GM19438 (cell line): Measurements from ENCODE around the gene SOX8.

ENCODE experiments used
- ATAC-seq: cut with Tn5 transposase; IDR thresholded peaks from one replicate; pipeline ENCODE4 v1.9.1; 2021; ENCODE audit warnings: low read depth; ENCODE audit not compliant: unreplicated experiment

SOX8 gene

DNA sequence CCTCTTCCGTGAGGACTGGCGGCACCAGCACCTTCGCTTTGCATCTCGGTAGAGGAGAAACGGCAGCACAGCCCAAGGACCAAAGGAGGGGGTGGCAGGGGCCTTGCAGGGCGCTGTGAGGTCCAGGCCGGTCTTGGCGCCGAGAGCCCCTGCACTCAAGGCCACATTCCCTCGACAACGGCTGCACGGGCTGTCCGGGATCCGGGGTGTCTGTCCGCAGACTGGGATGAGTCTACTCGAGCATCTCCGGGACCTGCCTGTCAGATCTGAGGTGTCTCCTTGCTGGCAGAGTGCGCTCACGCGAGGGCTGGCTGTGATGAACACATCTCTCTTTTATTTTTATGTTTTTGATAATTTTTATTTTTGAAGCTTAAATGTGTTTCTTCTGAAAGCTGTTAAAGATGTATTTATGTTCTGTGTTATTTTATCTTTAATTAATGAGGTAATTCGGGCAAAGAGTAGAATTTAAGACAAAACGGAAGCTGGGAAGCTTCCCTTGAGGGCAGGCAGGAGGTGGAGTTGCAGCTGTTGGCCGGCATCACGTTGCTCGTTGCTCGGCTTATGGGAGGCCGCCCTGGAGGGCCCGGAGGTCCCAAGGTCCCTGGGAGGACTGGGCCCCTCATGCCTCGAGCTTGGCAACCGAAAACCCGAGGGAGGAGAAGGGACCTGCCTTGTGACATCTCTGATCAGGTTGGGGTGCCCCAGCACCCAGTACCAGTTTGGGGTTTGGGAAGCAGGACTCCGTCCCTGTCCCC, 4.3 kb downstream of the SOX8 start:
- no peak for ATAC-seq

- ATAC-seq = no peak
These were observed 4.8 kb downstream of the SOX8 start for GRCh38 chr16:986411-986810.

DNA sequence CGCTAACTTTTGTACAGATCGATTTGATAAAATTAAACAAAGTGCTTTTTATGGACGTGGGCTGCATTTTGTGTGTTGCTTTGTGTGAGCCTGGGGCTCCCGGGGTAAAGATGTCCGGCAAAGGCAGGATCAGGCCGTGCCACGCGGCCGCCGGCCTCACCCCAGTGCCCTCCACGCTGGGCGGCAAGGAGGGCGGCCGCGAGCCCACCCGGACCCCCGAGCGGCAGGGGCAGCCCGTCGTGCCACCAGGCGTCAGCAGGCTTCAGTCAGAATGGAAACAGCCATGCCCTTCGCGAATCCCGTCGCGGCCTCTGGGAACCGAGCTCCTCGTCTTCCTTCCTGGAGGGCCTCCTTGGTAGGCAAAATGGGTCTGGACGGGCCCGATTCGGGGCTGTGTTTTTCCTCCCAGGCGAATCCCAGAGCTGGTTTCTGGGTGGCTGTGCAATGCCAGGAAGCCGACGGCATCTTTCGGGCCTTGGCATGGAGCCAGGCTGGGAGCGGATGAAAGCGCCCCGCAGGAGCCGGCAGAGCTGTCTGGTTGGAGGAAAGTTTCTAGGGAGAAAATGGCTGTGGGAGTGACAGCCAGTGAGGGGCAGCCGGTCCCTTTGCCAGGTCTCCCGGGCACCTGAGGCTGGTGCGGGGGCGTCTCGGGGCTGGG, 5.5 kb downstream of the SOX8 start:
- no peak for ATAC-seq

- no peak for ATAC-seq
These were observed 6.3 kb downstream of the SOX8 start for GRCh38 chr16:987906-988305.

DNA sequence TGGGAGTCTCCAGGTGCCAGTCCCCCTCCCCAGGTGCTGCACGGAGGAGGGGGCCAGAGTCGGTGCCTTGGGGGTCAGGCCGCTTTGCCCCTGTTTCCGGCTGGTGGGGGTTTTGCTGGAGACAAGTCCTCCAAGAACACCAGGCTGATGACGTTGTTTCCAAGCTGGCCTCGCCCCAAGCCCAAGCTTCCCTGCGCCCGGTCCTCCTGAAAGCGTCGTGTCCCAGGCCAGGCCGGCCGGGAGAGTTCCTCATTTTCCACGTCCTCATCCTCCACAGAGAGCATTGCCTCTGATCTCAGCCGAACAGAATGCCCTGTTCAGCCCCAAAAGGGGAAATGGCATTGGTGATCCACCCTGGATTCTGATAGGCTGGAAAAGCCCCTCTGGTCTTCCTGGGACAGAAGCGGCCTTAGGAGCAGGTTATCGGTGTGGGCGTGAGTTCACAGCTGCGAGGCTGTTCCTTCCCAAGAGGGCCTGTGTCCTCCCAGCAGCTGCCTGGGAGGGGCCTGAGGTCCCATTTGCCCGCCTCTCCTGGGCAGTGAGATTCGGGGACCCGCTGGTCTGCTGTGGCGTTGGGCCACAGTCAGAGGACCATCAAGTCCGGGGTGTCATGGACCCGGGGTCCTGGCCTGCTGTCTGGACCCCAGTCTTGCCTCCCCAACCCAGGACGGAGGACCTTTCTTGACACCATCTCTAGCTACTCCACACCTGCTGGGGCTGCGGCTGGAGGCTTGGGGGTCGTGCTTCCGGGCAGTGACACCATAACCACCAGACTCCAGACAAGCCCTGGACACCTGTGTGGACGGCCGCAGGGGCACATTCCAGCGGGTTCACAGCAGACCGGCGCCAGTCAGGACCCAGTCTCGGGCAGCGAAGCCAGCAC, 7.1 kb downstream of the SOX8 start:
- no peak for ATAC-seq

DNA sequence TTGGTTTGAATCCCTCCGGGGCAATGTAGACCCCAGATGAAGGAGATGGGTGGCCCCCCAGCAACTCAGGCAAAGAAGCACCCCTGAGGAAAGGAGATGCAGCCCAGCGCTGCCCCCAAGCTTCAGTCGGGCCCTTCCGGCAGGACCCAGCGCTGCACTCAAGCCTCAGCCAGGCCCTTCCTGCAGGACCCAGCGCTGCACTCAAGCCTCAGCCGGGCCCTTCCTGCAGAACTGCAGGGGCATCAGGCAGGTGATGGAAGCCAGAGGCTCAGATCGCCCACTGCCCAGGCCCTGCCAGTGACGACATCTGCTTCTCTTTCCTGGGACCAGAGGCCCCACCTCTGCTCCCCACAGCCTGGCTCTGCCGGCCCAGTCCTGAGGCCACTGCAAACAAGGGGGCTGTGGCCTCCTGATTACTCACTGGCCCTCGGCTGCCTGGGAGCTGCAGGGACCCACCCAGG, 7.8 kb downstream of the SOX8 start:
- no peak for ATAC-seq

DNA sequence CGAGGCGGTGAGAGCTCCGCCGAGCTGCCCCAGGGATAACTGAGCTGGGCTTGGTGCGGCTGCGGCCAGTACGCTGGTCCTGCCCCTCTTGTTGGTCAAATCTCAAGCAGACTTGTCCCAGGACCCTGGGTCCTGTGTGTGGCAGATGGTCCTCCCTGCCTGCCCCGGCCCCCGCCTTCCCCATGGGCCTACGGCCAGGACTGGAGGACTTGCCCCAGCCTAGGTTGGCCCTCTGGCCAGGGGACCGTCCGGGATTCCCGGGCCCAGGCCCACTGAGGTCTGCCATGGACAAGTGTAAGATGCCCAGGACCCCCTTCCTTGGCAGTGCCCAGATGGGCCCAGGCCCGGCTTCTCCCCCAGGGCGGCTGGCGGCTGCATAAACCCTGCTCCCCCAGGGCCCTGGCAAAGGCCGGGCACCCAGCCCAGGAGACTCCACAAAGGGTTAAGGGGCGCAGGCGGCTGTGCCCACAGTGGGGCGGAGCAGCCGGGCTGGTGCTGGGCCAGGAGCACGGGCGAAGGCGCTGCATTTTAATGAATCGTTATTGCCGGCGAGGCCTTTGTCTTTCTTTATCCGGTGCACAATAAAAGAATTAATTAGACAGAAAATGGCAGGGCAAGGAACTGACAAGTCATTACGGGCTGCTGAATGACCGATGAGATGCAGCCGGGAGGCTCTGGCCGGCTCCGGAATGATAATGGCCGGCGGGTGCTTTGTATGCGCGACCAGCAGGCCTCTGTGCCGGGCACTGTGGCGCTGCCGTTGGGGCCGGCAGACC, 9.1 kb downstream of the SOX8 start:
- ATAC-seq = no peak

GRCh38 chr16:991345-991744, 9.8 kb downstream of the SOX8 start:
- ATAC-seq = no peak

DNA sequence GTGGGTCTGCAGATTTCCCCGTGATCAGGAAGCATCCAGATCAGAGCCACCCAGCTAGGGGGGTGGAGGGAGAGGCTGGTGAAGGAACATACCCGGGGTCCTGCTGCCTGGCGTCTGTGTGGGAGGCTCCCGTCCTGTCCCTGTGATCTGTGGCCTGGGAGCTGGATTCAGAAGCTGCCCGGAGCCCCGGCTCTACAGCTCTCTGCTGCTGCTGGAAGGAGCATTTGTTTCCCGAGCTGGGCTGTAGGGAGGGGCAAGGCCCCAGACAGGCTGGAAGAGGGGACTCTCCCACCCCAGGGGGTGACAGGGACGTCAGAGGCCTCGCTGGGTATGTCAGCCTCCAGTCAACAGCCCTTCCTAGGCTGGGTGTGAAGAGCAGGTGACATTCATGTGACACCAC, 10.2 kb downstream of the SOX8 start:
- no peak for ATAC-seq

GRCh38 chr16:993731-994130, 12.2 kb downstream of the SOX8 start:
- ATAC-seq = no peak

- ATAC-seq = no peak
These were observed 13.5 kb downstream of the SOX8 start for GRCh38 chr16:995087-995486.

DNA sequence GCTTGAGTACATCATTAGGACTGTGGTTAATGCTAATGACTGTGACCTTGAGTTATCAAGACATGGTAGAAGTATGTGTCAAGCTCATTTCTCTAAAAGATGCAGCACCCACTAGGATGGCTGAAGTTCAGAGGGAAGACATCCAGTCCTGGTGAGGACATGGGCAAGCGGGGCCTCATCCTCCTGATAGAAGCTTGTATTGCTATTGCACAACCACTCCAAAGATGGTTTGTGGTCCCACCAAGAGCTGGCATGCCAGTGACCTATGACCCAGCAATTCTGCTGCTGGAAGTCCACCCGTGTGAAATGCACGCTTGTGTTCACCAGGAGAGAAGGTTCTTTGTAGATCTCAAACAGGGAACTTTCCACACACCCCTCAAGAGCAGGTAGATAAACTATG, 14.2 kb downstream of the SOX8 start:
- no peak for ATAC-seq

DNA sequence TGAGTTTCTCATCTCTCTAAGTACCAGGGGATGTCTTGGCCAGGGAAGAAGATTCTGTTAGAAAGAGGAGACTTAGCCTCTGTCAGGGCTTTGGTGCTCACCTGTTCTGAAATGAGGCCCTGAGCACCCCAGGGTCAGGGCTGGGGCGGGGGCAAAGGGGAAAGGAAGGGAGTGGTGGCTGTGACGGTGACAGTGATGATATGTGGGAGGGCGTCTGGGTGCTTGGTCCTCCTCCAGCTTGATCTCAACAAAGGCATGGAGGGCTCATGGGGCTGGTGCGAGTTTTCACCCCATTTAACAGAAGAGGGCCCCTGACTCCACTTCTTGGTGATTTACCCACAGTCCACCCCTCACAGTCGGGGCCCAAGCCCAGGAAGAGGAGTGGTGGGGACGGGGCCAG, 15.1 kb downstream of the SOX8 start:
- no peak for ATAC-seq

GRCh38 chr16:997440-998051, 16.0 kb downstream of the SOX8 start:
- no peak for ATAC-seq

DNA sequence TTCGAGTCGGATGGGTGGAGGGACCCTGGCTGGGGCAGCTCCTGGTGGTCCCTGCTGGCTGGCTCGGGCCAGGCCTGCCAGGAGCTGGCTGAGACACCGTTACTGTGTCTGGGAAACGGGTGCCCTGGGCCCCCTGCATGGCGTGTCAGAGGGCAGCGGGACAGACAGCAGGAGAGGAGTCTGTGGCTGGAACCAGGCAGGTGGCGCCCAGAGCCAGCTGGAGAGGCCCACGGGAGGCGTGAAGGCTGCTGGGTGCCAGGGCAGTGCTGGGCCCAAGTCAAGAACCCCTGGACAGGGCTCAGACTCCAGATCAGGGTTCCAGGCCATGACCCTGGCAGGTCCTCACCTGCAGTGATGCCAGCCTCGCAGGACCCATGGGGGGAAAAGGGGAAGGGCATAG, 16.6 kb downstream of the SOX8 start:
- ATAC-seq = no peak

- no peak for ATAC-seq
These were observed 17.0 kb downstream of the SOX8 start for GRCh38 chr16:998615-999014.

DNA sequence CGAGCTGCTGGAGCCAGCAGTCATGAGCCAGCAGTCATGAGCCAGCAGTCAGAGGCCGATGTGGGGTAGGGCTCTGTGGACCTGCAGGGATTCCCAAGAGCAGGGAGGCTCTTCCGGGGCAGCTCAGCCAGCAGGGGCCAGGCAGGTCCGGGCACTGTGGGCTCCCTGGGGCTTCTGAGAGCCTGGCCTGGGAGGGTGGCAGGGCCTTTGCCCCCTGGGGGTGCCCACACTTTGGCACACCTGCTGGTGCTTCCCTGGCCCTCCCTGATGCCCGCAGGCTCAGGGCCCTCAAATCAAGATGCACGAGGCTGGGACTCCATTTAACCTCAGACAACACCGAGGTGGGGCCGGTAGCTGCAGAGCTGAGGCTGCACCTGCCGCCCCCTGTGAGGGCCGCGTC, 18.1 kb downstream of the SOX8 start:
- no peak for ATAC-seq

GRCh38 chr16:1000608-1001007, 19.0 kb downstream of the SOX8 start:
- no peak for ATAC-seq

DNA sequence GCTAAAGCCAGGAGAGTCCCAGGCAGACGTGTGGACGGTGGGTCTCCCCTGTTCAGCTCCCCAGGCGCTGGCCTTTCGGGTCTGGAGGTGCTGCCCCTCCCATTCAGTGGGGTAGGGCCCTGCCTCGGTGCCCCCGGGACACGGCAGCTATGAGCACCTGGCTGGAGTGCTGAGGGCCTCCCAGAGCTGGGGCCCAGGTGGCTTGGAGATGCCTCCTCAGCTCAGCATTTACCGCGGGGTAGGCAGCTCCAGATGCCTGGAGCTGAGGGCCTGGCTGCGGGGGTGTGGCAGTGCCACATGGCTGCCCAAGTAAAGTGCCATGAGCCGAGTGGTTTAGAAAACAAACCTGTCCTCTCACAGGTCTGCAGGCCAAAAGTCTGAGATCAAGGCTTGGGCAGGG, 19.5 kb downstream of the SOX8 start:
- no peak for ATAC-seq
